Posterior cingulate gyrus (tissue), 11 donors: Measurements from ENCODE around the gene CCDC71.

Experiments
- DNase-seq, 10 donors: peaks; one replicate each; pipeline versions ENCODE4 v3.0.0 to v3.0.0-alpha.2; 2020 to 2021; ENCODE audit warnings: mixed read lengths in 3 of 10
- intact Hi-C: fragments of 100-400 bp; cut with DNase I; formaldehyde crosslinking; loops from one replicate; pipeline ENCODE4 v1.15.1; 2023

Gene CCDC71

GRCh38 chr3:49133226-49133951, 32.7 kb downstream of the CCDC71 start:
- DNase-seq, result peak; percentile 71 to 97 (median 78)
- intact Hi-C loops, result loop anchor here (2.0 kb wide), 1 partner anchor 39 kb away; the partner anchor contains the start of gene QRICH1

- intact Hi-C loops, result loop anchor here (2.0 kb wide), 1 partner anchor 38 kb away; the partner anchor contains the start of gene QRICH1
Observed at GRCh38 chr3:49132437-49133225, 33.5 kb downstream of the CCDC71 start, which contains the start of gene LAMB2. TSS of gene LAMB2 (minus strand) at chr3:49133050. CDS start at chr3:49132867, 183 bp downstream.

GRCh38 chr3:49132073-49132436, 34.1 kb downstream of the CCDC71 start:
- intact Hi-C loops, result loop anchor here (2.0 kb wide), 1 partner anchor 37 kb away; the partner anchor contains the start of gene QRICH1
- no peak for DNase-seq

More at GRCh38 chr3:49132437-49133225, 33.5 kb downstream of the CCDC71 start, which contains the start of gene LAMB2:
- DNase-seq, result peak; percentile 60 to 94 (median 72)

- intact Hi-C loops, result no loop called here
- no peak for DNase-seq
Observed at GRCh38 chr3:49131576-49131975, 34.6 kb downstream of the CCDC71 start.

GRCh38 chr3:49131040-49131439, 35.1 kb downstream of the CCDC71 start:
- intact Hi-C loops, result no loop called here
- no peak for DNase-seq

- intact Hi-C loops, result loop anchor here (10.0 kb wide), 1 partner anchor 300 kb away; the partner anchor contains the start of genes AMT and NICN1
- peak in 8 of 10 donors; percentile 34 to 94 (median 67) for DNase-seq
Observed at GRCh38 chr3:49124991-49125670, 41.0 kb downstream of the CCDC71 start.

GRCh38 chr3:49124203-49124602, 41.9 kb downstream of the CCDC71 start:
- intact Hi-C loops, result loop anchor here (10.0 kb wide), 1 partner anchor 301 kb away; the partner anchor contains the start of genes AMT and NICN1
- DNase-seq, result no peak

GRCh38 chr3:49123687-49124086, 42.4 kb downstream of the CCDC71 start:
- intact Hi-C loops, result loop anchor here (10.0 kb wide), 1 partner anchor 301 kb away; the partner anchor contains the start of genes AMT and NICN1
- DNase-seq, result no peak

GRCh38 chr3:49122886-49123545, 43.1 kb downstream of the CCDC71 start:
- intact Hi-C loops, result loop anchor here (10.0 kb wide), 1 partner anchor 302 kb away; the partner anchor contains the start of genes AMT and NICN1
- no peak for DNase-seq

GRCh38 chr3:49122451-49122850, 43.7 kb downstream of the CCDC71 start:
- no peak for DNase-seq
- intact Hi-C loops, result loop anchor here (10.0 kb wide), 1 partner anchor 302 kb away; the partner anchor contains the start of genes AMT and NICN1

- DNase-seq, result peak in 1 of 10 donors; percentile 62
- intact Hi-C loops, result loop anchor here (10.0 kb wide), 1 partner anchor 303 kb away; the partner anchor contains the start of genes AMT and NICN1
Observed at GRCh38 chr3:49122022-49122421, 44.1 kb downstream of the CCDC71 start.

GRCh38 chr3:49121132-49121736, 44.9 kb downstream of the CCDC71 start:
- intact Hi-C loops, result loop anchor here (10.0 kb wide), 1 partner anchor 304 kb away; the partner anchor contains the start of genes AMT and NICN1
- no peak for DNase-seq

GRCh38 chr3:49120438-49121131, 45.5 kb downstream of the CCDC71 start, which contains the start of gene USP19:
TSS of gene USP19 (minus strand) at chr3:49120823. CDS start at chr3:49119145, 1,678 bp downstream.
- intact Hi-C loops, result loop anchor here (10.0 kb wide), 1 partner anchor 304 kb away; the partner anchor contains the start of genes AMT and NICN1
- peak; percentile 91 to 99 (median 95) for DNase-seq

GRCh38 chr3:49120096-49120437, 46.1 kb downstream of the CCDC71 start:
- intact Hi-C loops, result loop anchor here (10.0 kb wide), 1 partner anchor 305 kb away; the partner anchor contains the start of genes AMT and NICN1
- peak in 1 of 10 donors; percentile 68 for DNase-seq

GRCh38 chr3:49119439-49119838, 46.7 kb downstream of the CCDC71 start:
- peak in 1 of 10 donors; percentile 60 for DNase-seq
- intact Hi-C loops, result no loop called here

GRCh38 chr3:49119036-49119435, 47.1 kb downstream of the CCDC71 start:
- intact Hi-C loops, result no loop called here
- DNase-seq, result peak in 1 of 10 donors; percentile 67
